Measurements from ENCODE around the gene RGS2. TPM values are rescaled to one million over a fixed set of nuclear protein-coding genes. Genes with fewer than 3 reads are reported as not detected.

Gene RGS2
- total and polyA plus RNA-seq, 9 of the 15 experiments (the other 6 are each of a cell fraction or from before 2014, with no cell fraction given) = 2.5 to 5.4 (median 3.8) TPM

GRCh38 chr1:192809307-192810252 lies 741 bp downstream of the RGS2 start (continued):
- TF ChIP-seq E2F6 (IDR thresholded peaks at IDR 0.05; ENCODE audit: borderline replicate concordance in 1 of 2, extremely low read depth in 1 of 2, insufficient read depth in 1 of 2, insufficient read length in 1 of 2, low read depth in 1 of 2, low read length in 1 of 2, poor library complexity in 1 of 2, severe bottlenecking in 1 of 2) (no peak), THAP12 (CRISPR knock-in tag; IDR thresholded peaks at IDR 0.05) (no peak), MAFG (tag; conservative IDR thresholded peaks at IDR 0.05) (no peak), TEAD4 (IDR thresholded peaks at IDR 0.05; ENCODE audit: low read length) (no peak), TEAD4 (CRISPR knock-in tag; IDR thresholded peaks at IDR 0.05; ENCODE audit: borderline replicate concordance) (no peak), HES1 (IDR thresholded peaks at IDR 0.05; ENCODE audit: low read depth) (no peak), DIDO1 (tag; IDR thresholded peaks at IDR 0.05; ENCODE audit: low read depth) (peak; percentile 4), NFE2 (IDR thresholded peaks at IDR 0.05; ENCODE audit: low read depth) (no peak), FOXA1 (IDR thresholded peaks at IDR 0.05; ENCODE audit: borderline replicate concordance) (no peak), RBM15 (IDR thresholded peaks at IDR 0.05; ENCODE audit: insufficient read depth, low read length) (no peak), FOXK2 (conservative IDR thresholded peaks at IDR 0.05 in 1 of 2, IDR thresholded peaks at IDR 0.05 in 1 of 2; ENCODE audit: low read depth in 2 of 2) (0 out of 4 replicates have a peak, but pooled peaks of 1 of the 2 experiments have one; percentile 8)
- TF ChIP-seq, protein P1, sequence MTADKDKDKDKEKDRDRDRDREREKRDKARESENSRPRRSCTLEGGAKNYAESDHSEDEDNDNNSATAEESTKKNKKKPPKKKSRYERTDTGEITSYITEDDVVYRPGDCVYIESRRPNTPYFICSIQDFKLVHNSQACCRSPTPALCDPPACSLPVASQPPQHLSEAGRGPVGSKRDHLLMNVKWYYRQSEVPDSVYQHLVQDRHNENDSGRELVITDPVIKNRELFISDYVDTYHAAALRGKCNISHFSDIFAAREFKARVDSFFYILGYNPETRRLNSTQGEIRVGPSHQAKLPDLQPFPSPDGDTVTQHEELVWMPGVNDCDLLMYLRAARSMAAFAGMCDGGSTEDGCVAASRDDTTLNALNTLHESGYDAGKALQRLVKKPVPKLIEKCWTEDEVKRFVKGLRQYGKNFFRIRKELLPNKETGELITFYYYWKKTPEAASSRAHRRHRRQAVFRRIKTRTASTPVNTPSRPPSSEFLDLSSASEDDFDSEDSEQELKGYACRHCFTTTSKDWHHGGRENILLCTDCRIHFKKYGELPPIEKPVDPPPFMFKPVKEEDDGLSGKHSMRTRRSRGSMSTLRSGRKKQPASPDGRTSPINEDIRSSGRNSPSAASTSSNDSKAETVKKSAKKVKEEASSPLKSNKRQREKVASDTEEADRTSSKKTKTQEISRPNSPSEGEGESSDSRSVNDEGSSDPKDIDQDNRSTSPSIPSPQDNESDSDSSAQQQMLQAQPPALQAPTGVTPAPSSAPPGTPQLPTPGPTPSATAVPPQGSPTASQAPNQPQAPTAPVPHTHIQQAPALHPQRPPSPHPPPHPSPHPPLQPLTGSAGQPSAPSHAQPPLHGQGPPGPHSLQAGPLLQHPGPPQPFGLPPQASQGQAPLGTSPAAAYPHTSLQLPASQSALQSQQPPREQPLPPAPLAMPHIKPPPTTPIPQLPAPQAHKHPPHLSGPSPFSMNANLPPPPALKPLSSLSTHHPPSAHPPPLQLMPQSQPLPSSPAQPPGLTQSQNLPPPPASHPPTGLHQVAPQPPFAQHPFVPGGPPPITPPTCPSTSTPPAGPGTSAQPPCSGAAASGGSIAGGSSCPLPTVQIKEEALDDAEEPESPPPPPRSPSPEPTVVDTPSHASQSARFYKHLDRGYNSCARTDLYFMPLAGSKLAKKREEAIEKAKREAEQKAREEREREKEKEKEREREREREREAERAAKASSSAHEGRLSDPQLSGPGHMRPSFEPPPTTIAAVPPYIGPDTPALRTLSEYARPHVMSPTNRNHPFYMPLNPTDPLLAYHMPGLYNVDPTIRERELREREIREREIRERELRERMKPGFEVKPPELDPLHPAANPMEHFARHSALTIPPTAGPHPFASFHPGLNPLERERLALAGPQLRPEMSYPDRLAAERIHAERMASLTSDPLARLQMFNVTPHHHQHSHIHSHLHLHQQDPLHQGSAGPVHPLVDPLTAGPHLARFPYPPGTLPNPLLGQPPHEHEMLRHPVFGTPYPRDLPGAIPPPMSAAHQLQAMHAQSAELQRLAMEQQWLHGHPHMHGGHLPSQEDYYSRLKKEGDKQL (CRISPR knock-in tag; IDR thresholded peaks at IDR 0.05; ENCODE audit: borderline replicate concordance) = no peak
- TF ChIP-seq, protein P2, sequence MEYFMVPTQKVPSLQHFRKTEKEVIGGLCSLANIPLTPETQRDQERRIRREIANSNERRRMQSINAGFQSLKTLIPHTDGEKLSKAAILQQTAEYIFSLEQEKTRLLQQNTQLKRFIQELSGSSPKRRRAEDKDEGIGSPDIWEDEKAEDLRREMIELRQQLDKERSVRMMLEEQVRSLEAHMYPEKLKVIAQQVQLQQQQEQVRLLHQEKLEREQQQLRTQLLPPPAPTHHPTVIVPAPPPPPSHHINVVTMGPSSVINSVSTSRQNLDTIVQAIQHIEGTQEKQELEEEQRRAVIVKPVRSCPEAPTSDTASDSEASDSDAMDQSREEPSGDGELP (CRISPR knock-in tag; IDR thresholded peaks at IDR 0.05; ENCODE audit: borderline replicate concordance) = no peak
